GM18520 (cell line): ENCODE results near the gene THOC6.
A peak's percentile ranks its signal among the peaks of the same experiment; 100 is the strongest.
"Not testable (repeated sequence)": the region's sequence is repeated elsewhere in the genome, so short reads cannot be mapped to it uniquely, and the experiment has no call there.

ENCODE experiments used
- ATAC-seq: cut with Tn5 transposase; IDR thresholded peaks from one replicate; pipeline ENCODE4 v1.9.1; 2021; ENCODE audit not compliant: unreplicated experiment

Gene THOC6

GRCh38 chr16:3052571-3053329 is 28.9 kb downstream of the THOC6 start:
- not testable (repeated sequence) for ATAC-seq

- not testable (repeated sequence) for ATAC-seq
Measured at GRCh38 chr16:3053330-3053710, 29.5 kb downstream of the THOC6 start.

GRCh38 chr16:3054965-3055733 is 31.3 kb downstream of the THOC6 start:
- ATAC-seq = no peak

GRCh38 chr16:3055734-3056115 is 31.9 kb downstream of the THOC6 start:
- ATAC-seq = not testable (repeated sequence)

DNA sequence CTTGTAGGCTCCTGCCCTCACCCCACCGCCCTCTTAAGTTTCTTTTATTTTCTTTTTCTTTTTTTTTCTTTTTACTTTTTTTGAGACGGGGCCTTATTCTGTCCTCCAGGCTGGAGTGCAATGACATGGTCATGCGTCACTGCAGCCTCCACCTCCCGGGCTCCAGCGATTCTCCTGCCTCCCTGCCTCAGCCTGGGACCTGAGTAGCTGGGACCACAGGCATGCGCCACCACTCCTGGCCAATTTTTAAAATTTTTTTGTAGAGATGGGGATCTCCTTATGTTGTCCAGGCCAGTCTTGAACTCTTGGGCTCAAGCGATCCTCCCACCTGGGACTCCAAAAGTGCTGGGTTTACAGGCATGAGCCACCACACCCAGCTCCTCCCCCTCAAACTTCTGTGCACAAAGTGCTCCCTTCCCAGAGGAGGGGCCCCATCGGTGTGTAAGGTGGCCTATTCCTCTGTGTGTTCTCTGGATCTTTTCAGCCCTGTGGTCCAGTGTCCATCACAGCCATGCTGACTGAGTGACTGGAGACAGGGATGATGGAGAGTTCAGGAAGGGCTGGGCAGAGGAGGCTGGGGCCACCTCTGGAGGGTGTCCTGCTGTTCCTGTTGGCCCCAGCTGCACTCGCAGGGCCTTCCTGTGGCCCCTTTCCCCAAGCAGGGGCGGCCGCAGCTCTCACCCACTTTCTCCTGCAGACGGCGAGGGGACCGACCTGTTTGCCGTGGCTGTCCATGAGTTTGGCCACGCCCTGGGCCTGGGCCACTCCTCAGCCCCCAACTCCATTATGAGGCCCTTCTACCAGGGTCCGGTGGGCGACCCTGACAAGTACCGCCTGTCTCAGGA is 32.7 kb downstream of the THOC6 start:
- no peak for ATAC-seq

GRCh38 chr16:3057181-3058138 is 33.6 kb downstream of the THOC6 start:
- ATAC-seq = no peak

DNA sequence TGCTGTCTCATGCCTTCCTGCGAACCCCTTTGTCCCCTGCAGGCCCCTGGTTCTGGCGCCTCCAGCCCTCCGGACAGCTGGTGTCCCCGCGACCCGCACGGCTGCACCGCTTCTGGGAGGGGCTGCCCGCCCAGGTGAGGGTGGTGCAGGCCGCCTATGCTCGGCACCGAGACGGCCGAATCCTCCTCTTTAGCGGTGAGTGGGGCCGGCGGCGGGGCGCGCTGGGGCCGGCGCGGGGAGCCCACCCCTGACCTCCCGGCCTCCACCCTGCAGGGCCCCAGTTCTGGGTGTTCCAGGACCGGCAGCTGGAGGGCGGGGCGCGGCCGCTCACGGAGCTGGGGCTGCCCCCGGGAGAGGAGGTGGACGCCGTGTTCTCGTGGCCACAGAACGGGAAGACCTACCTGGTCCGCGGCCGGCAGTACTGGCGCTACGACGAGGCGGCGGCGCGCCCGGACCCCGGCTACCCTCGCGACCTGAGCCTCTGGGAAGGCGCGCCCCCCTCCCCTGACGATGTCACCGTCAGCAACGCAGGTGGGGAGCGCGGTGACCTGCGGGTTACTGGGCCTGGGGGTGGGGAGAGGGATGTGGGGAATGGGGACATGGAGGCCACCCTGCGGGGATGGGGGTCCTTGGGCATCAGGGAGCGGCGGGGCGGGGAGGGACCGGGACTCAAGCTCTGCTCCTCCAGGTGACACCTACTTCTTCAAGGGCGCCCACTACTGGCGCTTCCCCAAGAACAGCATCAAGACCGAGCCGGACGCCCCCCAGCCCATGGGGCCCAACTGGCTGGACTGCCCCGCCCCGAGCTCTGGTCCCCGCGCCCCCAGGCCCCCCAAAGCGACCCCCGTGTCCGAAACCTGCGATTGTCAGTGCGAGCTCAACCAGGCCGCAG is 34.5 kb downstream of the THOC6 start:
- no peak for ATAC-seq

GRCh38 chr16:3059041-3059722 is 35.3 kb downstream of the THOC6 start:
- ATAC-seq = peak; percentile 70

GRCh38 chr16:3059723-3060242 is 35.9 kb downstream of the THOC6 start:
- ATAC-seq = no peak

DNA sequence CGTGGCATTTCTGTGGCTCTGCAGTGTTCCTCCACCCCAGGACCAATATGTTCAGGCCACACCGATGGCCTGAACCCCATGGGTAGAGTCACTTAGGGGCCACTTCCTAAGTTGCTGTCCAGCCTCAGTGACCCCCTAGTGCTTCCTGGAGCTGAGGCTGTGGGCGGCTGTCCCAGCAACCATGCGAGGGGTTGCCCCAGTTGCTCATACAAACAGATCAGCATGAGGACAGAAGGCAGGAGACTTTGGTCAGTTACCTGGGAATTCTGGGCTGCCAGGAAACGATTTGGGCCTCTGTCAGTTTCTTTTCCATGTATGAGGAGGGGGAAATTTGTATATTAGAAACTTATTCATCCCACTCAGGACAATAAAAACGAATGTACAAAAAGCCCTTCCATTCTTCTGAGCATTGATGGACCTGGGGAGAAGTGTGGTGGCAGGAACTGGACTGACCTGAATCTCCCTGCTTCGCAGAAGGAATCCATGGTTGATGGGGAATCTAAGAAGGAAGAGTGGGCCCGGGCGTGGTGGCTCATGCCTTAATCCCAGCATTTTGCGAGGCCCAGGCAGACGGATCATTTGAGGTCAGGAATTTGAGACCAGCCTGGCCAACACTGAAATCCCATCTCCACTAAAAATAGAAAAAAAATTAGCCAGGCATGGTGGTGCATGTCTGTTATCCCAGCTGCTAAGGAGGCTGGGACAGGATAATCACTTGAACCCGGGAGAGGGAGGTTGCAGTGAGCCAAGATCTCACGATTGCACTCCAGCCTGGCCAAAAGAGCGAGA is 36.7 kb downstream of the THOC6 start:
- ATAC-seq = no peak

- ATAC-seq = no peak
Measured at GRCh38 chr16:3062553-3062952, 38.7 kb downstream of the THOC6 start.

DNA sequence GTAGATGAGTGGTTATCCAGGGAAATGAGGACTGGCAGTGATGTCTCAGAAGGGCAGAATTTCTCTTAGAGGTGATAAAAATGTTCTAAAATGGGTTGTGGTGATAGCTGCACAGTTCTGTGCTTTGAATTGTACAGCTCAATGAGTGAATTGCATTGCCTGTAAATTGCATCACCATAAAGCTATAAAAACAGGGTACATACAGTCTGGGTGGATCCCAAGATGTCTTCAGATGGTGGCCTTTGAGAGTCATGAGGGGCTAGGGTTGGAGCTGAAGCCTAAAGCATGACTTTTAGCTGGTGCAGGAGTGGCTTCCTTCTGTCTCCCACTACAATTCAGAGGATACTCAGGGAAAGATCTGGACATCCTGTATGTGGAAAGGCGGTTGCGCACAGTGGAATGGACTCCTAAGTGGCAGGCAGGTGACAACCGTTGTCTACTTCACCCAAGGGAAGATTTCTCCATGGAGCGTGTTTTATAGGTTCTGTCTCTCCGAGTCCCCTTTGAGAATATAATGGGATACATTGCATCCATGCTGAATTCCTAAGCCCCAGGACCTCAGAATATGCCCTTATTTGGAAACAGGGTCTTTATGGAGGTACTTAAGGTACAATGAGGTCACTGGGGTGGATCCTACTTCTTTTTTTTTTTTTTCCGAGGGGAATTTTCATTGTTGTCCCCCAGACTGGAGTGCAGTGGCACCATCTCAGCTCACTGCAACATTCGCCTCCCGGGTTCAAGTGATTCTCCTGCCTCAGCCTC is 40.0 kb downstream of the THOC6 start:
- ATAC-seq = no peak

GRCh38 chr16:3065069-3065741 is 41.4 kb downstream of the THOC6 start, which contains the start of gene IL32:
IL32 (plus strand) TSS chr16:3065640; CDS start chr16:3065812, 172 bp downstream.
- ATAC-seq = no peak

DNA sequence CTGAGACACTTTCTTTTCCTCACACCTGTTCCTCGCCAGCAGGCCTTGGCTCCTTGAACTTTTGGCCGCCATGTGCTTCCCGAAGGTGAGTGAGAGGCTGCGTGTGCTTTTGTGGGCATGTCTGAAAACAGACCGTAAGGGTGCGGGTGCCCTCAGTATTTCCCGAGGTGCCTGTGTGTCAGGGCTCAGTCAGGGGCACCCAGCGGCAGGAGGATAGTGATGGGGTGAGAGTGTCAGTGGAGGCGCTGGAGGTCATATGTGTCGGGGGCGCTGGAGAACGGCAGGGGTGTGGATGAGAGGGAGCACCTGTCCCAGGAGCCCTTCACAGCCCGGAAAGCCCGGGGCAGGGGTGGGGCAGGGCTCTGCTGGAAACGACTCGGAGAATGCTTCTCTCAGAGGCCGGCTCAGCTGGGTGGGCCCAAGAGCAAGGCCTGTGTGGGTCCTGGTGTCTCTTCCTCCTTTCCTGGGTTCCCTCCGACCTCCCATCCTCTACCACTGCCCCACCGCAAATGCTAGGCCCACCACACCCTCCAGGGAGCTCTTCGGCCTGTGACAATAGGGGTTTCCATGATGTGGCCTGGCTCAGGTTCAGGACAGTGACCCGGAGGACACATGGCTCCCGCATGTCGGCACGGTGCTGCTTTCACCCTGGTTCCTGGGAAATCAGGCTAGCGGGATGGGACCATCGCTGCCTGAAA is 42.1 kb downstream of the THOC6 start:
- no peak for ATAC-seq

DNA sequence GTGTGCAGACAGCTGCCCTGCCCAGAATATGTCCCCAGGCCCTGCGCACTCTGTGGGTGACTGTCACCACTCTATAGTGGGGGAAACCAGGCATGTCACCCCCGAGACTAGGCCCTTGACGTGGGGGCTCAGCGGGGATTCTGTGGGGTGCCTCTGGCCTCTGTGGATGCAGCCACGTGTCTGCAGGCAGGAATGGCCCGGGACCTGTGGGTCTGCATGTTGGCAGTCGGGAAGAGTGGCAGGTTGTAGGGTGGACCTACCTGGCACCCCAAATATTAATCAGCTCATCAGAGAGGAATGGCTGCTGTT is 42.6 kb downstream of the THOC6 start:
- no peak for ATAC-seq

- no peak for ATAC-seq
Measured at GRCh38 chr16:3068487-3068886, 44.7 kb downstream of the THOC6 start.
